H9 (cell line): ENCODE measurements around the gene SERBP1. TPM values are rescaled to one million over a fixed set of nuclear protein-coding genes. Genes with fewer than 3 reads are reported as not detected.

ENCODE experiments used
- DNase-seq: peaks from one replicate; pipeline ENCODE4 v3.0.0-alpha.2; 2017
- H2AFZ ChIP-seq: one replicate; pipeline ENCODE4 v1.6.1; 2013; ENCODE audit warnings: mild to moderate bottlenecking, low read length, control low read depth, moderate library complexity
- H2AK5ac ChIP-seq: 2 replicates; pipeline ENCODE4 v1.6.1; 2013; ENCODE audit warnings: low read length, control low read depth, mixed read lengths; ENCODE audit not compliant: insufficient read length
- H2BK120ac ChIP-seq: one replicate; pipeline ENCODE4 v1.6.1; 2013; ENCODE audit warnings: low read depth, mild to moderate bottlenecking, low read length, control low read depth, inconsistent platforms; ENCODE audit not compliant: poor library complexity, severe bottlenecking
- H2BK12ac ChIP-seq: 2 replicates; pipeline ENCODE4 v1.6.1; 2013; ENCODE audit warnings: low read length, control low read depth, mixed read lengths, low read depth; ENCODE audit not compliant: insufficient read length
- H2BK15ac ChIP-seq: 2 replicates; pipeline ENCODE4 v1.6.1; 2013; ENCODE audit warnings: low read depth, low read length, control low read depth
- H2BK20ac ChIP-seq: one replicate; pipeline ENCODE4 v1.6.1; 2013; ENCODE audit warnings: low read depth, mild to moderate bottlenecking, low read length, control low read depth, inconsistent platforms; ENCODE audit not compliant: poor library complexity, severe bottlenecking
- H2BK5ac ChIP-seq: 2 replicates; pipeline ENCODE4 v1.6.1; 2013; ENCODE audit warnings: low read length, control low read depth, mixed read lengths; ENCODE audit not compliant: insufficient read length
- H3K14ac ChIP-seq: 2 replicates; pipeline ENCODE4 v1.6.1; 2013; ENCODE audit warnings: low read length, control low read depth; ENCODE audit not compliant: insufficient read depth
- H3K18ac ChIP-seq: 2 replicates; pipeline ENCODE4 v1.6.1; 2013; ENCODE audit warnings: low read depth, mild to moderate bottlenecking, mixed read lengths, low read length, control low read depth; ENCODE audit not compliant: insufficient read length
- H3K23ac ChIP-seq: 2 replicates; pipeline ENCODE4 v1.6.1; 2013; ENCODE audit warnings: low read length, control low read depth, mixed read lengths, low read depth; ENCODE audit not compliant: insufficient read length
- H3K23me2 ChIP-seq: 2 replicates; pipeline ENCODE4 v1.6.1; 2013; ENCODE audit warnings: low read depth, mild to moderate bottlenecking, mixed read lengths, low read length, control low read depth; ENCODE audit not compliant: insufficient read length, poor library complexity, severe bottlenecking
- H3K27ac ChIP-seq: 2 replicates; pipeline ENCODE4 v1.5.1; 2013; ENCODE audit warnings: low read length, control low read depth, mixed read lengths, low read depth; ENCODE audit not compliant: insufficient read length
- H3K27me3 ChIP-seq: 2 replicates; pipeline ENCODE4 v1.6.1; 2013; ENCODE audit warnings: low read length, control low read depth, inconsistent platforms; ENCODE audit not compliant: insufficient read depth
- H3K4ac ChIP-seq: 2 replicates; pipeline ENCODE4 v1.6.1; 2013; ENCODE audit warnings: low read depth, mild to moderate bottlenecking, control low read depth, inconsistent platforms, low read length, moderate library complexity
- H3K4me1 ChIP-seq: 2 replicates; pipeline ENCODE4 v1.6.1; 2013; ENCODE audit warnings: low read length, control low read depth, inconsistent platforms; ENCODE audit not compliant: insufficient read depth
- H3K4me2 ChIP-seq: 2 replicates; pipeline ENCODE4 v1.6.1; 2013; ENCODE audit warnings: low read length, control low read depth, mixed read lengths; ENCODE audit not compliant: insufficient read length, insufficient read depth
- H3K56ac ChIP-seq: 2 replicates; pipeline ENCODE4 v1.6.1; 2013; ENCODE audit warnings: low read depth, mild to moderate bottlenecking, mixed read lengths, low read length, control low read depth; ENCODE audit not compliant: insufficient read length
- H3K79me1 ChIP-seq: 2 replicates; pipeline ENCODE4 v1.6.1; 2013; ENCODE audit warnings: low read depth, mild to moderate bottlenecking, moderate library complexity, low read length, control low read depth, inconsistent platforms; ENCODE audit not compliant: insufficient read depth, poor library complexity, severe bottlenecking
- H3K79me2 ChIP-seq: 2 replicates; pipeline ENCODE4 v1.6.1; 2013; ENCODE audit warnings: low read length, control low read depth, inconsistent platforms; ENCODE audit not compliant: insufficient read depth
- H3K9ac ChIP-seq: 2 replicates; pipeline ENCODE4 v1.6.1; 2013; ENCODE audit warnings: low read length, control low read depth, mixed read lengths; ENCODE audit not compliant: insufficient read length; ENCODE audit errors: extremely low read depth
- H3K9me3 ChIP-seq: one replicate; pipeline ENCODE4 v1.6.1; 2013; ENCODE audit warnings: low read depth, low read length, inconsistent platforms; ENCODE audit not compliant: control insufficient read depth
- H3T11ph ChIP-seq: one replicate; pipeline ENCODE4 v1.6.1; 2013; ENCODE audit warnings: mild to moderate bottlenecking, low read length, control low read depth, inconsistent platforms
- H4K20me1 ChIP-seq: one replicate; pipeline ENCODE4 v1.6.1; 2013; ENCODE audit not compliant: control insufficient read depth, insufficient read length, insufficient read depth
- H4K5ac ChIP-seq: 2 replicates; pipeline ENCODE4 v1.6.1; 2013; ENCODE audit warnings: low read depth, mild to moderate bottlenecking, mixed read lengths, low read length, control low read depth; ENCODE audit not compliant: insufficient read length
- H4K8ac ChIP-seq: replicated peaks from 2 replicates; pipeline ENCODE4 v1.6.1; 2013; ENCODE audit warnings: low read length, control low read depth, mixed read lengths, low read depth; ENCODE audit not compliant: insufficient read length
- H4K91ac ChIP-seq: 2 replicates; pipeline ENCODE4 v1.6.1; 2013; ENCODE audit warnings: low read depth, mild to moderate bottlenecking, moderate library complexity, mixed read lengths, low read length, control low read depth; ENCODE audit not compliant: insufficient read length
- H3K27ac Mint-ChIP-seq, 3 experiments: 2 replicates in 2 of 3; 3 replicates in 1 of 3; pipeline ENCODE4 v1.8.0; 2020 to 2021; ENCODE audit warnings: mixed read lengths in 3 of 3, mild to moderate bottlenecking in 1 of 3, moderate library complexity in 1 of 3
- H3K27me3 Mint-ChIP-seq: 2 replicates; pipeline ENCODE4 v1.8.0; 2021; ENCODE audit warnings: low read depth, mild to moderate bottlenecking, moderate library complexity, mixed read lengths
- H3K36me3 Mint-ChIP-seq, 3 experiments: 2 replicates in 2 of 3; 3 replicates in 1 of 3; pipeline ENCODE4 v1.8.0; 2020 to 2021; ENCODE audit warnings: low read depth in 3 of 3, mixed read lengths in 3 of 3; ENCODE audit not compliant: insufficient read depth in 1 of 3
- H3K4me1 Mint-ChIP-seq, 2 experiments: 2 replicates each; pipeline ENCODE4 v1.8.0; 2020; ENCODE audit warnings: mixed read lengths in 2 of 2
- H3K4me3 Mint-ChIP-seq, 2 experiments: 2 replicates in 1 of 2; 3 replicates in 1 of 2; pipeline ENCODE4 v1.8.0; 2020 to 2021; ENCODE audit warnings: mild to moderate bottlenecking in 2 of 2, mixed read lengths in 2 of 2, moderate library complexity in 1 of 2
- H3K9me3 Mint-ChIP-seq, 2 experiments: 2 replicates in 1 of 2; 3 replicates in 1 of 2; pipeline ENCODE4 v1.8.0; 2020; ENCODE audit warnings: mild to moderate bottlenecking in 2 of 2, mixed read lengths in 2 of 2, moderate library complexity in 1 of 2
- WGBS: extraction: QIAGEN DNeasy Blood & Tissue Kit; methylation state at CpG from one replicate; pipeline ENCODE4 v1.1.7; 2013; ENCODE audit warnings: missing lambda C conversion rate, low lambda C conversion rate, mixed read lengths; ENCODE audit not compliant: insufficient read length; ENCODE audit errors: extremely low coverage; 5-methylcytosine and 5-hydroxymethylcytosine counted together
- total RNA-seq: library from RNA; stranded (reverse); gene quantifications from 2 replicates; pipeline ENCODE4 v1.2.1, GENCODE V29; 2021
- TF ChIP-seq, protein P1 (sequence below): fragments of 200-600 bp; sonication (generic); conservative IDR thresholded peaks from 3 replicates; pipeline ENCODE4 v1.8.0; 2021; ENCODE audit warnings: antibody characterized with exemption, mild to moderate bottlenecking

Gene SERBP1
- total RNA-seq, 1 experiment from 2014 or later, result 495 TPM

DNA sequence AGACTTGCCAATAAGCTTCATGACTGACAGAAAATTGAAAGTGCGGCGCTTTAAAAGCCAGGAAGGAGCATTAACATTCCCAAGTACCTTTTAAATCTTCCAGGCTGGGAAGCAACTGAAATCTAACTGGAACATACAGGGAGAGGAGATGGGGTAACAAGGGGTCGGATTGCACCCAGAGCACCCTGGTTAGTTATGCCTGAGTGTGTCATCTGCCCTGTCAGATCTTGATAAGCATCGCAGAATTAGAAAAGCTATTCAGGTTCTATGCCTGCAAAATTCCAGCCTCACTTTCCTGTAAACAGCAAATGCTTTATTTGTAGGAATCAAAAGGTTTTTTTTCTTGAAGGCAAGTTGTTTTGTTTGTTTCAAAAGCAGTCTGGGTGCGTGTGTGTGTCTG, 58.5 kb downstream of the SERBP1 start:
- H3K23me2 ChIP-seq, result no peaks in the 10 kb centered on the region
- H2AK5ac ChIP-seq, result no peak overlapping the region
- no peaks in the 10 kb centered on the region for H3K36me3 Mint-ChIP-seq
- no peak overlapping the region for H3T11ph ChIP-seq
- no peaks in the 10 kb centered on the region for H3K79me2 ChIP-seq
- peaks cover 20 to 22% of the 10 kb centered on the region in 2 experiments for H3K4me1 Mint-ChIP-seq
- no peaks in the 10 kb centered on the region for H3K27me3 ChIP-seq
- H2BK120ac ChIP-seq, result no peak overlapping the region
- no peak overlapping the region for H3K18ac ChIP-seq
- no peak overlapping the region for H4K5ac ChIP-seq
- H3K9me3 ChIP-seq, result no peaks in the 10 kb centered on the region
- H3K27me3 Mint-ChIP-seq, result no peaks in the 10 kb centered on the region
- TF ChIP-seq, protein P1, sequence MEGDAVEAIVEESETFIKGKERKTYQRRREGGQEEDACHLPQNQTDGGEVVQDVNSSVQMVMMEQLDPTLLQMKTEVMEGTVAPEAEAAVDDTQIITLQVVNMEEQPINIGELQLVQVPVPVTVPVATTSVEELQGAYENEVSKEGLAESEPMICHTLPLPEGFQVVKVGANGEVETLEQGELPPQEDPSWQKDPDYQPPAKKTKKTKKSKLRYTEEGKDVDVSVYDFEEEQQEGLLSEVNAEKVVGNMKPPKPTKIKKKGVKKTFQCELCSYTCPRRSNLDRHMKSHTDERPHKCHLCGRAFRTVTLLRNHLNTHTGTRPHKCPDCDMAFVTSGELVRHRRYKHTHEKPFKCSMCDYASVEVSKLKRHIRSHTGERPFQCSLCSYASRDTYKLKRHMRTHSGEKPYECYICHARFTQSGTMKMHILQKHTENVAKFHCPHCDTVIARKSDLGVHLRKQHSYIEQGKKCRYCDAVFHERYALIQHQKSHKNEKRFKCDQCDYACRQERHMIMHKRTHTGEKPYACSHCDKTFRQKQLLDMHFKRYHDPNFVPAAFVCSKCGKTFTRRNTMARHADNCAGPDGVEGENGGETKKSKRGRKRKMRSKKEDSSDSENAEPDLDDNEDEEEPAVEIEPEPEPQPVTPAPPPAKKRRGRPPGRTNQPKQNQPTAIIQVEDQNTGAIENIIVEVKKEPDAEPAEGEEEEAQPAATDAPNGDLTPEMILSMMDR, result no peak
- DNase-seq, result no peak
- no peak overlapping the region for H3K14ac ChIP-seq
- H2BK12ac ChIP-seq, result no peak overlapping the region
- H2AFZ ChIP-seq, result no peak overlapping the region
- H4K91ac ChIP-seq, result no peak overlapping the region
- H3K79me1 ChIP-seq, result no peaks in the 10 kb centered on the region
- peak overlapping the region in 1 of 3 experiments; percentile 33; a peak in 1 of 7 replicates for H3K27ac Mint-ChIP-seq
- no peak overlapping the region for H2BK15ac ChIP-seq
- H3K4me2 ChIP-seq, result no peak overlapping the region
- H3K9ac ChIP-seq, result no peak overlapping the region
- H3K9me3 Mint-ChIP-seq, result no peaks in the 10 kb centered on the region
- no peak overlapping the region for H4K8ac ChIP-seq
- H3K56ac ChIP-seq, result no peak overlapping the region
- no CpG with 5 or more reads among the region's 5 CpGs for WGBS
- no peak overlapping the region for H3K4me3 Mint-ChIP-seq
- H2BK5ac ChIP-seq, result no peak overlapping the region
- H3K23ac ChIP-seq, result no peak overlapping the region
- H3K4me1 ChIP-seq, result peaks cover 3% of the 10 kb centered on the region; the same call in 1 of the 2 replicates
- H2BK20ac ChIP-seq, result no peak overlapping the region
- no peak overlapping the region for H3K4ac ChIP-seq
- no peaks in the 10 kb centered on the region for H4K20me1 ChIP-seq
- H3K27ac ChIP-seq, result no peak overlapping the region
